Tibial nerve (tissue), 4 donors: Measurements from ENCODE around the gene RASSF5.

Source experiments
- EP300 ChIP-seq, 2 donors: sonication (generic); formaldehyde crosslinking; IDR thresholded peaks; one replicate each; pipeline ENCODE4 v1.6.1; 2017; ENCODE audit warnings: antibody characterized with exemption in 2 of 2, mild to moderate bottlenecking in 1 of 2
- POLR2A ChIP-seq, 2 donors: fragments of 450-650 bp; IDR thresholded peaks; one replicate each; pipeline ENCODE4 v1.6.1; 2017; ENCODE audit warnings: antibody characterized with exemption in 2 of 2, mild to moderate bottlenecking in 2 of 2, moderate library complexity in 2 of 2
- TF ChIP-seq, protein P1 (sequence below), 5 experiments: fragments of 200-600 bp in 3 of 5; fragments of 450-650 bp in 2 of 5; sonication (generic) in 3 of 5; IDR thresholded peaks; one replicate each; pipeline ENCODE4 v1.5.1; 2016 to 2019; ENCODE audit warnings: antibody characterized with exemption in 5 of 5, mild to moderate bottlenecking in 3 of 5, moderate library complexity in 2 of 5

DNA sequence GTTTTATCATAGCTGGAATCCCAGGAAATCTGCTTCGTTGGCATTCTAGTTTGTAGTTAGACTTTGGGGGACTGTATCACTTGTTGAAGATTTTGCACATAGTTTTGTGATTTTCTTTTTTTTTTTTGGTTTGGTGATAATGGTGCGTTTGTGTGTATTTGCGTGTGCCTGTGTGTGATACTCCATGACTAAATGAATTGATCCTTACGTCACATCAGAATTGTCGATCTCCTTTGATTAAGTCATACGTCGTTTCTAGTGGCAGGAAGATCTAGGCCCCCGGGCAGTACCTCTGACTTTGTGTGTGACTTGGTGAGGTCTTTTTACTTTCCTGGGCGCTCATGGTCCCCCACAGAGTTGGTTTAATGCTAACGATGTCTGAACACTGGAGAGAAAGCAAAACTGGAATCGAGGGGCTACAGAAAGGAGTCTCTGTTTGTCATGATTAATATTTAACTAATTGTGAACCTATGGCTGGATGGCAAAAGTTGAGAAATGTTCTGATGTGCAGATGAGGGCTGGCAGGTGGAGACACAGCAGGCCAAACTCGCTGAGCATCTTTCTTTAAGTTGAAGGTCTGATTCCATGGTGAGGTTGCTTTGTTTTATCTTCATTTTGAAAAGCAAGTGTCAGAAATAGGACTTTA lies 2.4 kb downstream of the RASSF5 start:
- TF ChIP-seq, protein P1, sequence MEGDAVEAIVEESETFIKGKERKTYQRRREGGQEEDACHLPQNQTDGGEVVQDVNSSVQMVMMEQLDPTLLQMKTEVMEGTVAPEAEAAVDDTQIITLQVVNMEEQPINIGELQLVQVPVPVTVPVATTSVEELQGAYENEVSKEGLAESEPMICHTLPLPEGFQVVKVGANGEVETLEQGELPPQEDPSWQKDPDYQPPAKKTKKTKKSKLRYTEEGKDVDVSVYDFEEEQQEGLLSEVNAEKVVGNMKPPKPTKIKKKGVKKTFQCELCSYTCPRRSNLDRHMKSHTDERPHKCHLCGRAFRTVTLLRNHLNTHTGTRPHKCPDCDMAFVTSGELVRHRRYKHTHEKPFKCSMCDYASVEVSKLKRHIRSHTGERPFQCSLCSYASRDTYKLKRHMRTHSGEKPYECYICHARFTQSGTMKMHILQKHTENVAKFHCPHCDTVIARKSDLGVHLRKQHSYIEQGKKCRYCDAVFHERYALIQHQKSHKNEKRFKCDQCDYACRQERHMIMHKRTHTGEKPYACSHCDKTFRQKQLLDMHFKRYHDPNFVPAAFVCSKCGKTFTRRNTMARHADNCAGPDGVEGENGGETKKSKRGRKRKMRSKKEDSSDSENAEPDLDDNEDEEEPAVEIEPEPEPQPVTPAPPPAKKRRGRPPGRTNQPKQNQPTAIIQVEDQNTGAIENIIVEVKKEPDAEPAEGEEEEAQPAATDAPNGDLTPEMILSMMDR (IDR thresholded peaks at IDR 0.05), result no peak
- TF ChIP-seq POLR2A (IDR thresholded peaks at IDR 0.05), result no peak
- no peak for TF ChIP-seq EP300 (IDR thresholded peaks at IDR 0.05)
